GM12891 (cell line): Measurements from ENCODE around the gene EML6.

Source experiments
- POLR2A ChIP-seq: IDR thresholded peaks from 2 replicates; pipeline ENCODE4 v1.6.1; 2011; ENCODE audit warnings: low read depth, low read length, control low read depth
- POLR2AphosphoS5 ChIP-seq: IDR thresholded peaks from 2 replicates; pipeline ENCODE4 v1.6.1; 2011; ENCODE audit warnings: low read depth, low read length, control low read depth
- SPI1 ChIP-seq: IDR thresholded peaks from 2 replicates; pipeline ENCODE4 v1.6.1; 2011; ENCODE audit warnings: low read depth, low read length, control low read depth
- TAF1 ChIP-seq: IDR thresholded peaks from 2 replicates; pipeline ENCODE4 v1.6.1; 2011; ENCODE audit warnings: low read depth, low read length, control low read depth

DNA sequence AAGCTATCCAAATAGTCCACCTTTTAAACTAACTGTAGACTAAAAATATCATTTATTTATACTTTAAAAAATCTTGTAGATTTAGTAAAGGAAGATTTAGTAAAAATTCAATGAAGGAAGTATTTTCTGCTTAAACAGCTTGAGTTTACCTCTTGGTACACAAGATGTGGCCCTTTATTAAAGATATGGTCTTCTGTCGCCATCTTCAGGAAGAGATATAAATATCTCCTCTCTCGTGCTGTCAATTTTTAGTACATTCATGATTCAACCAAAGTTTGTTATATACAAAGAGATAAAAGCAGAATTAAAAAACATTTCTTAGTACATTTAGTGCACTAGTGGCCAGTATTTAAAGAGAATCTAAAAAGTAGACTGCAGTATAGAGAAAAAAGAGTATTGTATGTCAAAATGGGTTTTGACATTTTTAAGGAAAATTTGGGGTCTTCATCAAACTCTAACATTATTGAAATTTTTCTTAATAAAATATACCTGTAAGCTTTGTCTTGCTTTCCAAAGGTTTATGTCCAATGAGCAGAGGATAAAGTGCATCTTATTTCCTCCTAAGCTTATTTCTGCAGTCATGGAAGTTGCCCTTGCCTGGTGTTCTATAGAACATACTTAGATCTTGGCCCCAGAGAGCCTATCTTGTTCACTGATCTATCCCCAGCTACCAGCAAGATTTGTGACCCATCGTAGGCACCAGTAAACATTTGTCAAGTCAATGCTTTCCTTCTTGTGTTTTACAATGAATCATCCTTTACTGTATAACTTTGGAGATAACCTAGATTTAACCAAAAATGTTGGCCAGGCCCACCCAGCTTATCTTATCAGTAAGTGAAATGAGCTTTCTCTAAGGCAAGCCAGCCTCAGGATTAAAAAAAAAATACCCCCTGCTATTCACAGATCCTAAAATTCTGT lies 18.5 kb upstream of the EML6 start:
- TF ChIP-seq POLR2AphosphoS5 (no peak), POLR2A (no peak), TAF1 (no peak), SPI1 (no peak)
